Spleen (tissue), 11 donors: Measurements from ENCODE around the gene TRMT61A. TPM values are rescaled to one million over a fixed set of nuclear protein-coding genes. Genes with fewer than 3 reads are reported as not detected.

Experiments used
- DNase-seq: peaks from one replicate; pipeline ENCODE4 v3.0.0-alpha.2; 2020
- H3K27ac ChIP-seq, 8 donors: fragments of 200-600 bp; sonication (generic) in 7 of 8; 1 replicate in 4 of 8; 2 replicates in 4 of 8; pipeline versions ENCODE4 v1.5.0 to v1.8.0; 2016 to 2021; ENCODE audit warnings: inconsistent platforms in 4 of 8, mild to moderate bottlenecking in 4 of 8, moderate library complexity in 1 of 8
- H3K27me3 ChIP-seq, 7 donors: fragments of 200-600 bp; sonication (generic) in 6 of 7; replicated peaks in 1 of 7; 1 replicate in 4 of 7; 2 replicates in 3 of 7; pipeline versions ENCODE4 v1.5.0 to v1.8.0; 2016 to 2021; ENCODE audit warnings: inconsistent platforms in 3 of 7, mild to moderate bottlenecking in 1 of 7
- H3K36me3 ChIP-seq, 6 donors: fragments of 200-600 bp; sonication (generic) in 5 of 6; 1 replicate in 4 of 6; 2 replicates in 2 of 6; pipeline versions ENCODE4 v1.5.0 to v1.8.0; 2016 to 2021; ENCODE audit warnings: inconsistent platforms in 2 of 6
- H3K4me1 ChIP-seq, 6 donors: fragments of 200-600 bp; sonication (generic) in 5 of 6; 1 replicate in 3 of 6; 2 replicates in 3 of 6; pipeline versions ENCODE4 v1.5.0 to v1.8.0; 2016 to 2021; ENCODE audit warnings: inconsistent platforms in 3 of 6
- H3K4me3 ChIP-seq, 8 donors: fragments of 200-600 bp; sonication (generic) in 7 of 8; 1 replicate in 4 of 8; 2 replicates in 4 of 8; pipeline versions ENCODE4 v1.5.0 to v1.8.0; 2016 to 2021; ENCODE audit warnings: inconsistent platforms in 4 of 8, mild to moderate bottlenecking in 4 of 8, moderate library complexity in 2 of 8
- H3K9me3 ChIP-seq, 8 donors: fragments of 200-600 bp; sonication (generic) in 7 of 8; 1 replicate in 4 of 8; 2 replicates in 4 of 8; pipeline versions ENCODE4 v1.5.0 to v1.8.0; 2016 to 2021; ENCODE audit warnings: inconsistent platforms in 4 of 8
- CTCF ChIP-seq, 11 experiments: fragments of 200-600 bp in 7 of 11; fragments of 450-650 bp in 4 of 11; sonication (generic) in 4 of 11; IDR thresholded peaks in 8 of 11; conservative IDR thresholded peaks in 3 of 11; 1 replicate in 7 of 11; 2 replicates in 4 of 11; pipeline versions ENCODE4 v1.4.0 to v1.8.0; 2016 to 2021; ENCODE audit warnings: antibody characterized with exemption in 11 of 11, inconsistent platforms in 4 of 11, mild to moderate bottlenecking in 1 of 11
- POLR2A ChIP-seq, 3 donors: fragments of 450-650 bp; IDR thresholded peaks; one replicate each; pipeline ENCODE4 v1.5.1; 2017; ENCODE audit warnings: antibody characterized with exemption in 3 of 3, mild to moderate bottlenecking in 1 of 3
- POLR2AphosphoS5 ChIP-seq, 3 donors: sonication (generic); formaldehyde crosslinking; IDR thresholded peaks; one replicate each; pipeline ENCODE4 v1.5.1; 2017; ENCODE audit warnings: antibody characterized with exemption in 3 of 3
- WGBS, 5 donors: extraction: QIAGEN DNeasy Blood & Tissue Kit in 3 of 5; methylation state at CpG; one replicate each; pipeline versions ENCODE4 v1.1.5 to v1.1.7; 2013 to 2018; 5-methylcytosine and 5-hydroxymethylcytosine counted together
- intact Hi-C: fragments of 100-400 bp; cut with DNase I; formaldehyde crosslinking; loops from one replicate; pipeline ENCODE4 v1.15.0; 2023; ENCODE audit warnings: low total_unique reads
- polyA plus RNA-seq, 3 donors: library from polyadenylated mRNA; stranded (reverse); fragments of 200-250 nt; gene quantifications; one replicate each; pipeline ENCODE4 v1.2.1, GENCODE V29; 2013
- total RNA-seq, 7 donors: library from RNA; depleted of rRNA in 3 of 7; stranded (reverse); fragments of >200 nt in 3 of 7; fragmentation: NEBNext Ultra II Directional in 4 of 7; extraction: Animal tissue kit (Norgen Biotek cat#: 25700) in 4 of 7; gene quantifications; one replicate each; pipeline versions ENCODE4 v1.1.0 to v1.2.1, GENCODE V29; 2016 to 2021
- donor health status: healthy with polysubstance abuse.
- donor health status: DM: no; HTN: no; CAD: no; lungs with moderate emphysema.
- donor health status: DM: no; HTN: no; CAD: no.
- donor health status: Bipolar disorder and iron deficiency.
- donor health status: healthy.
- donor health status: DM: no; HTN: no; CAD: no.
- donor health status: DM: yes; HTN: yes; CAD: no.

The TRMT61A gene
- total and polyA plus RNA-seq, 10 donors = 8.0 to 14.2 (median 9.5) TPM

- intact Hi-C loops = no loop called here
- no peak for DNase-seq
Observed at GRCh38 chr14:103501921-103502669, 26.9 kb upstream of the TRMT61A start.

GRCh38 chr14:103502877-103503276 is 26.1 kb upstream of the TRMT61A start:
- Histone ChIP-seq H3K4me1 (peaks cover 3 to 34% (median 20%) of the 10 kb centered on the region in 6 donors), H3K36me3 (peaks cover 0 to 100% (median 68%) of the 10 kb centered on the region in 6 donors), H3K27me3 (no peaks in the 10 kb centered on the region), H3K4me3 (no peak overlapping the region), H3K9me3 (no peaks in the 10 kb centered on the region), H3K27ac (no peak overlapping the region)
- intact Hi-C loops = no loop called here
- no peak for DNase-seq
- TF ChIP-seq POLR2AphosphoS5 (IDR thresholded peaks at IDR 0.05) (no peak), CTCF (IDR thresholded peaks at IDR 0.05 in 8 of 11, conservative IDR thresholded peaks at IDR 0.05 in 3 of 11) (no peak), POLR2A (IDR thresholded peaks at IDR 0.05) (no peak)
- WGBS, 5 donors = 91 to 95% (median 92%) methylated on average over 18 of the region's 18 CpGs

More at GRCh38 chr14:103501921-103502669, 26.9 kb upstream of the TRMT61A start:
- H3K4me1 ChIP-seq = peaks cover 0 to 26% (median 14%) of the 10 kb centered on the region in 6 donors
- WGBS, 5 donors = 87 to 92% (median 90%) methylated on average over 9 of the region's 9 CpGs
- TF ChIP-seq CTCF (IDR thresholded peaks at IDR 0.05 in 8 of 11, conservative IDR thresholded peaks at IDR 0.05 in 3 of 11) (no peak), POLR2A (IDR thresholded peaks at IDR 0.05) (no peak), POLR2AphosphoS5 (IDR thresholded peaks at IDR 0.05) (no peak)
- no peak overlapping the region for H3K4me3 ChIP-seq
- H3K9me3 ChIP-seq = no peaks in the 10 kb centered on the region
- no peaks in the 10 kb centered on the region for H3K27me3 ChIP-seq
- peaks cover 0 to 100% (median 70%) of the 10 kb centered on the region in 6 donors for H3K36me3 ChIP-seq
- peak overlapping the region in 1 of 8 donors; percentile 39 for H3K27ac ChIP-seq

GRCh38 chr14:103503296-103503695 is 25.7 kb upstream of the TRMT61A start:
- no peak for DNase-seq
- H3K36me3 ChIP-seq = peaks cover 0 to 100% (median 67%) of the 10 kb centered on the region in 6 donors
- TF ChIP-seq POLR2A (IDR thresholded peaks at IDR 0.05) = no peak
- no peak for TF ChIP-seq POLR2AphosphoS5 (IDR thresholded peaks at IDR 0.05)
- TF ChIP-seq CTCF (IDR thresholded peaks at IDR 0.05 in 8 of 11, conservative IDR thresholded peaks at IDR 0.05 in 3 of 11) = no peak
- H3K4me3 ChIP-seq = no peak overlapping the region
- H3K9me3 ChIP-seq = no peaks in the 10 kb centered on the region
- no peaks in the 10 kb centered on the region for H3K27me3 ChIP-seq
- H3K4me1 ChIP-seq = peaks cover 4 to 38% (median 22%) of the 10 kb centered on the region in 6 donors
- WGBS, 5 donors = 95 to 97% (median 96%) methylated on average over 12 of the region's 12 CpGs
- no peak overlapping the region for H3K27ac ChIP-seq
- intact Hi-C loops = no loop called here

GRCh38 chr14:103504991-103505565 is 23.9 kb upstream of the TRMT61A start:
- H3K27me3 ChIP-seq = no peaks in the 10 kb centered on the region
- no peak for DNase-seq

More at GRCh38 chr14:103504991-103505565, 23.9 kb upstream of the TRMT61A start:
- H3K27ac ChIP-seq = no peak overlapping the region
- H3K4me1 ChIP-seq = peaks cover 4 to 47% (median 22%) of the 10 kb centered on the region in 6 donors
- H3K9me3 ChIP-seq = no peaks in the 10 kb centered on the region
- H3K36me3 ChIP-seq = peaks cover 0 to 100% (median 62%) of the 10 kb centered on the region in 6 donors
- intact Hi-C loops = no loop called here
- TF ChIP-seq CTCF (IDR thresholded peaks at IDR 0.05 in 8 of 11, conservative IDR thresholded peaks at IDR 0.05 in 3 of 11) = no peak
- no peak for TF ChIP-seq POLR2A (IDR thresholded peaks at IDR 0.05)
- TF ChIP-seq POLR2AphosphoS5 (IDR thresholded peaks at IDR 0.05) = peak in 1 of 3 donors; percentile 37
- 81 to 86% (median 83%) methylated on average over 8 of the region's 8 CpGs for WGBS, 5 donors
- no peak overlapping the region for H3K4me3 ChIP-seq
